Measurements from ENCODE around the gene DHRS7.
A peak's percentile ranks its signal among the peaks of the same experiment; 100 is the strongest.

DHRS7 gene

GRCh38 chr14:60204843-60205774, 39.9 kb upstream of the DHRS7 start:
- no peak overlapping the region for H3K4me2 ChIP-seq
- H3K36me3 ChIP-seq: no peaks in the 10 kb centered on the region
- no peaks in the 10 kb centered on the region for H4K20me1 ChIP-seq
- H3K27me3 ChIP-seq: no peaks in the 10 kb centered on the region
- H3K4me3 ChIP-seq: no peak overlapping the region
- H3K9ac ChIP-seq: no peak overlapping the region
- TF ChIP-seq Cebpa-rat (IDR thresholded peaks at IDR 0.05): no peak
- H3K9me3 ChIP-seq (replicated peaks in 1 of 11): peaks cover 0 to 12% (median 0%) of the 10 kb centered on the region in 11 experiments; a peak in 4 of 22 replicates
- no peak overlapping the region for H3K27ac ChIP-seq
- H3K4me1 ChIP-seq: peaks cover 0 to 8% (median 0%) of the 10 kb centered on the region in 10 experiments; a peak in 2 of 20 replicates

- no peak overlapping the region for H3K4me3 ChIP-seq
These were observed 39.1 kb upstream of the DHRS7 start for GRCh38 chr14:60204104-60204842.

GRCh38 chr14:60199321-60199720, 34.1 kb upstream of the DHRS7 start:
- peaks cover 0 to 18% (median 0%) of the 10 kb centered on the region in 10 experiments; a peak in 8 of 20 replicates for H3K4me1 ChIP-seq
- H3K36me3 ChIP-seq: no peaks in the 10 kb centered on the region
- no peak overlapping the region for H3K9ac ChIP-seq
- no peak overlapping the region for H3K4me3 ChIP-seq
- no peak overlapping the region for H3K4me2 ChIP-seq
- no peaks in the 10 kb centered on the region for H3K27me3 ChIP-seq
- no peak overlapping the region for H3K27ac ChIP-seq
- H4K20me1 ChIP-seq: no peaks in the 10 kb centered on the region
- TF ChIP-seq Cebpa-rat (IDR thresholded peaks at IDR 0.05): no peak
- H3K9me3 ChIP-seq (replicated peaks in 1 of 11): peaks cover 10 to 26% (median 18%) of the 10 kb centered on the region in 11 experiments; a peak in 19 of 22 replicates

More at GRCh38 chr14:60204104-60204842, 39.1 kb upstream of the DHRS7 start:
- Histone ChIP-seq H3K4me1 (peaks cover 0 to 8% (median 0%) of the 10 kb centered on the region in 10 experiments; a peak in 2 of 20 replicates), H3K36me3 (no peaks in the 10 kb centered on the region), H3K9me3 (replicated peaks in 1 of 11) (peaks cover 3 to 20% (median 7%) of the 10 kb centered on the region in 11 experiments; a peak in 15 of 22 replicates), H3K4me2 (no peak overlapping the region), H3K27ac (no peak overlapping the region), H4K20me1 (no peaks in the 10 kb centered on the region), H3K27me3 (no peaks in the 10 kb centered on the region), H3K9ac (no peak overlapping the region)
- no peak for TF ChIP-seq Cebpa-rat (IDR thresholded peaks at IDR 0.05)

- Histone ChIP-seq H3K4me2 (peak overlapping the region in 2 of 11 experiments; percentile 17 to 48; a peak in 3 of 22 replicates), H3K36me3 (no peaks in the 10 kb centered on the region), H3K9ac (no peak overlapping the region), H3K4me1 (peaks cover 0 to 16% (median 0%) of the 10 kb centered on the region in 10 experiments; a peak in 7 of 20 replicates), H3K27me3 (no peaks in the 10 kb centered on the region), H4K20me1 (no peaks in the 10 kb centered on the region), H3K27ac (no peak overlapping the region), H3K9me3 (replicated peaks in 1 of 11) (peaks cover 10 to 26% (median 18%) of the 10 kb centered on the region in 11 experiments; a peak in 19 of 22 replicates), H3K4me3 (no peak overlapping the region)
- no peak for TF ChIP-seq Cebpa-rat (IDR thresholded peaks at IDR 0.05)
These were observed 32.6 kb upstream of the DHRS7 start for GRCh38 chr14:60197629-60198303.

GRCh38 chr14:60196291-60196690, 31.1 kb upstream of the DHRS7 start:
- Histone ChIP-seq H3K9me3 (replicated peaks in 1 of 11) (peaks cover 10 to 23% (median 17%) of the 10 kb centered on the region in 11 experiments; a peak in 19 of 22 replicates), H3K4me2 (peak overlapping the region in 1 of 11 experiments; percentile 24; a peak in 1 of 22 replicates), H3K36me3 (no peaks in the 10 kb centered on the region), H3K27ac (no peak overlapping the region), H3K4me1 (peaks cover 0 to 16% (median 0%) of the 10 kb centered on the region in 10 experiments; a peak in 7 of 20 replicates), H3K9ac (no peak overlapping the region), H4K20me1 (no peaks in the 10 kb centered on the region), H3K4me3 (no peak overlapping the region), H3K27me3 (no peaks in the 10 kb centered on the region)
- TF ChIP-seq Cebpa-rat (IDR thresholded peaks at IDR 0.05): no peak

- H3K9me3 ChIP-seq (replicated peaks in 1 of 11): peaks cover 10 to 19% (median 16%) of the 10 kb centered on the region in 11 experiments; a peak in 18 of 22 replicates
- H4K20me1 ChIP-seq: no peaks in the 10 kb centered on the region
- no peak overlapping the region for H3K27ac ChIP-seq
- no peak overlapping the region for H3K4me2 ChIP-seq
- H3K4me1 ChIP-seq: peaks cover 0 to 16% (median 0%) of the 10 kb centered on the region in 10 experiments; a peak in 7 of 20 replicates
- H3K9ac ChIP-seq: no peak overlapping the region
- no peak overlapping the region for H3K4me3 ChIP-seq
- no peak for TF ChIP-seq Cebpa-rat (IDR thresholded peaks at IDR 0.05)
- H3K27me3 ChIP-seq: no peaks in the 10 kb centered on the region
- H3K36me3 ChIP-seq: no peaks in the 10 kb centered on the region
These were observed 30.1 kb upstream of the DHRS7 start for GRCh38 chr14:60195179-60195810.

GRCh38 chr14:60189923-60190840, 25.0 kb upstream of the DHRS7 start:
- no peaks in the 10 kb centered on the region for H3K9me3 ChIP-seq (replicated peaks in 1 of 11)
- H3K4me3 ChIP-seq: no peak overlapping the region
- no peak for TF ChIP-seq Cebpa-rat (IDR thresholded peaks at IDR 0.05)
- H3K4me1 ChIP-seq: peaks cover 0 to 10% (median 0%) of the 10 kb centered on the region in 10 experiments; a peak in 5 of 20 replicates
- H3K9ac ChIP-seq: no peak overlapping the region
- no peaks in the 10 kb centered on the region for H4K20me1 ChIP-seq
- peak overlapping the region in 3 of 11 experiments; percentile 10 to 22 (median 13); a peak in 2 of 22 replicates for H3K4me2 ChIP-seq
- no peaks in the 10 kb centered on the region for H3K36me3 ChIP-seq
- H3K27ac ChIP-seq: no peak overlapping the region
- no peaks in the 10 kb centered on the region for H3K27me3 ChIP-seq

All from BLaER1 treated with 17β-estradiol and CSF1 and Interleukin-3, amounts not matched to agents 10 nM and 100 nM (cell line).